ENCODE measurements around the gene IL22RA1.

The IL22RA1 gene

DNA sequence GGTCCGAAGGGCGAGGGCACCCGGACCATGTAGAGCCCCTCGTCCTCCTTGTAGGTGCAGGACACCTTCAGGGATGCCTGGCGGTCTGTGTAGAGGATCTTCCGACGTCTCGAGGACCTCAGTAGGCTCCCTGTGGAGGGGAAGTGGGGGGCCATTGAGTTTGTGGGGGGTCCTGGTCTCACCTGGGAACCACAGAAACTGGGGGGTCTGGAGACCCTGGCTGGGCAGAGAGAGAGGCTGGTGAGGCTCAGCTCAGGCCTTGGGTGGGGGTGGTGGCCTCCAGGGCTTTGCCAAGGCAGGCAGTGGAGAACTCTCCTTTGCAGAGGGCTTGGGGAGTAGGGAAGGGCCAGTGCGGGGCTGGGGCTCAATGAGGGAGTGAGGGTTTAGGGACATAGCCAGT is 50.0 kb downstream of the IL22RA1 start:
- no peaks in the 10 kb centered on the region for H3K27me3 ChIP-seq (replicated peaks)
- H3K36me3 ChIP-seq (replicated peaks) = no peaks in the 10 kb centered on the region
- H3K4me3 ChIP-seq (ENCODE audit: low read depth, low read length) = no peak overlapping the region
- in situ Hi-C loops (cut with HindIII; ENCODE audit: low pct_ligation_motif_present, low sequenced_read_pairs) = no loop called here
- no peak overlapping the region for H3K27ac ChIP-seq
- TF ChIP-seq, protein P1, sequence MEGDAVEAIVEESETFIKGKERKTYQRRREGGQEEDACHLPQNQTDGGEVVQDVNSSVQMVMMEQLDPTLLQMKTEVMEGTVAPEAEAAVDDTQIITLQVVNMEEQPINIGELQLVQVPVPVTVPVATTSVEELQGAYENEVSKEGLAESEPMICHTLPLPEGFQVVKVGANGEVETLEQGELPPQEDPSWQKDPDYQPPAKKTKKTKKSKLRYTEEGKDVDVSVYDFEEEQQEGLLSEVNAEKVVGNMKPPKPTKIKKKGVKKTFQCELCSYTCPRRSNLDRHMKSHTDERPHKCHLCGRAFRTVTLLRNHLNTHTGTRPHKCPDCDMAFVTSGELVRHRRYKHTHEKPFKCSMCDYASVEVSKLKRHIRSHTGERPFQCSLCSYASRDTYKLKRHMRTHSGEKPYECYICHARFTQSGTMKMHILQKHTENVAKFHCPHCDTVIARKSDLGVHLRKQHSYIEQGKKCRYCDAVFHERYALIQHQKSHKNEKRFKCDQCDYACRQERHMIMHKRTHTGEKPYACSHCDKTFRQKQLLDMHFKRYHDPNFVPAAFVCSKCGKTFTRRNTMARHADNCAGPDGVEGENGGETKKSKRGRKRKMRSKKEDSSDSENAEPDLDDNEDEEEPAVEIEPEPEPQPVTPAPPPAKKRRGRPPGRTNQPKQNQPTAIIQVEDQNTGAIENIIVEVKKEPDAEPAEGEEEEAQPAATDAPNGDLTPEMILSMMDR (IDR thresholded peaks at IDR 0.05; ENCODE audit: low read depth, low read length, missing control alignments) = no peak
- DNase-seq = no peak

DNA sequence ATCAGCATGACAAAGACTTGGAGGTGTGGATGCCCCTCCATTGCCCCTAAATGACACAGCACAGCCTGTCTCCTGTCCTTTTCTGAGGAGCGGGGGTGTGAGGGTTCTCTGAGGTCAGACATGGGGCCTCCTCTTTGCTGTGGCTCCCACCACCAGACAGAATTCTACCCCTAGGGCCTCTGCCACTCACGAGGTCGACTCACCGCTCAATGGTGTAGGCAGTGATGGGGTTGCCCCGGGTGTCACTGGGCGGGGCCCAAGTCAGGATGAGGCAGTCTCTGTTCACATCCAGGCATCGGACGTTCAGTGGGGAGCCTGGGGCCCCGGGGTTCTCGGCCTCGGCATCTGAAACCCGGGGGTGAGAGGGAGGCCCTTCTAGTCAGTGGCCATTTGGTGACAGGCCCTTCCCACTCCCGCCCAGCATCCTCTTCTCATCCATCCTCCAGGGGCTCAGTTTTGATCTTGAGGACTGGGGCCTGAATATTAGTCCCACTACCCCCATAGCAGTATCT is 50.9 kb downstream of the IL22RA1 start:
- TF ChIP-seq, protein P1 (IDR thresholded peaks at IDR 0.05; ENCODE audit: low read depth, low read length, missing control alignments) = no peak
- Histone ChIP-seq H3K36me3 (replicated peaks) (no peaks in the 10 kb centered on the region), H3K27me3 (replicated peaks) (no peaks in the 10 kb centered on the region), H3K4me3 (ENCODE audit: low read depth, low read length) (no peak overlapping the region), H3K27ac (no peak overlapping the region)
- in situ Hi-C loops (cut with HindIII; ENCODE audit: low pct_ligation_motif_present, low sequenced_read_pairs) = no loop called here
- DNase-seq = no peak

DNA sequence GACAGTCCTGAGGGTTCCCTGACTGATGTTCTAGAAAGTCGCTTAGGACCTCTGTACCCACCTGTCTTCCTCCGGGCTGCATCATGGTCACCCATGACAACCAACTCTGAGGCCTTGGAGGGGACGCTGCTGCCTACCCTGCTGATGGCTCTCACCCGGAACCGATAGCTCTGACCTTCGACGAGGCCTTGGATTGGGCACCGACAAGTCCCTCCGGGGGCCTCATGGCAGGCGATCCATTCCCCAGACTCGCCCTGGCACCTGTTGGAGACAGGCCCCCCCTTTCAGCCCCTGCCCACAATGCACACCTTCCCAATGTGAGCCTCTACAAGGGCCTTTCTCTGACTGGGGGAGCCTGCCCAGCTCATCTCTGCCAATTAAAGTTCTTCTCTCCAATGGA is 52.2 kb downstream of the IL22RA1 start:
- in situ Hi-C loops (cut with HindIII; ENCODE audit: low pct_ligation_motif_present, low sequenced_read_pairs) = no loop called here
- Histone ChIP-seq H3K36me3 (replicated peaks) (no peaks in the 10 kb centered on the region), H3K27ac (no peak overlapping the region), H3K4me3 (ENCODE audit: low read depth, low read length) (no peak overlapping the region), H3K27me3 (replicated peaks) (no peaks in the 10 kb centered on the region)
- no peak for DNase-seq
- TF ChIP-seq, protein P1 (IDR thresholded peaks at IDR 0.05; ENCODE audit: low read depth, low read length, missing control alignments) = no peak

DNA sequence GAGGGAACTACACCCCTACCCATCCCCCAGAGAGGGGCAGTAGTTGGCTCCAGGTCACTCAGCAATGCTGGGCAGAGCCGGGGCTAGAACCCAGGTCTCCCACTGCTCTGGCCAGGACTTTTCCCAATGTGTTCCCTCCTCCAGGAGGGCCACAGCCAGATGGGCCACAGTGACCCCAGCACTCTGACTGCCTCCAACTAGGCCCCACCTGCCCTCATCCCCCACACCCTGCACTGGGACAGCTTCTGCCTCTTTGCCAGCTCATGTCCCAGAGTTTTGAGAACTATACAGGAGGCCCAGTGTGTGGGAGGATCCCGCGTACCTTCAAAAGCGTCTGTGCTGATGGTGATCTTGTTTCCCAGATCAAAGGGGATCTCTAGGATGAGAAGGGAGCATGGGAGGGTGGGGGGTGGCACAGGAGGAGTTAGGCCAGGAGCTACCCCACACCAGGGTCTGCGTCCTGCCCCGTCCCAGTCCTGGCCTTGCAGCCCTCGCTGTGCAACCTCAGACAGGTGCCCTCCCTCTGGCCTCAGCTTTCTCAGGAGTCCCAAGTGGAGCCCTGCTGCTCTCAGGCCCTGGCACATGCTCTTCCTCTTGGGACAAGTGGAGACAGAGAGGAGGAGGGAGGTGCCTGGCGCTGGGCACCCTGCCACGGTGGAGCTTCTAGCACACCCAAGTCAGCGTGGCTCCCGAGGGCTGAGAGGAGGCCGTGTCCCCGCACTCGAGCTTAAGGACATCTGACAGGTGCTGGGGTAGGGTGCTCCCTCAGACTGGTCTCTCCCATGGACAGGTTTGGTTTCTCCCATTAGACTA is 53.0 kb downstream of the IL22RA1 start:
- in situ Hi-C loops (cut with HindIII; ENCODE audit: low pct_ligation_motif_present, low sequenced_read_pairs) = no loop called here
- TF ChIP-seq, protein P1 (IDR thresholded peaks at IDR 0.05; ENCODE audit: low read depth, low read length, missing control alignments) = no peak
- Histone ChIP-seq H3K4me3 (ENCODE audit: low read depth, low read length) (no peak overlapping the region), H3K27me3 (replicated peaks) (no peaks in the 10 kb centered on the region), H3K27ac (no peak overlapping the region), H3K36me3 (replicated peaks) (no peaks in the 10 kb centered on the region)
- no peak for DNase-seq

DNA sequence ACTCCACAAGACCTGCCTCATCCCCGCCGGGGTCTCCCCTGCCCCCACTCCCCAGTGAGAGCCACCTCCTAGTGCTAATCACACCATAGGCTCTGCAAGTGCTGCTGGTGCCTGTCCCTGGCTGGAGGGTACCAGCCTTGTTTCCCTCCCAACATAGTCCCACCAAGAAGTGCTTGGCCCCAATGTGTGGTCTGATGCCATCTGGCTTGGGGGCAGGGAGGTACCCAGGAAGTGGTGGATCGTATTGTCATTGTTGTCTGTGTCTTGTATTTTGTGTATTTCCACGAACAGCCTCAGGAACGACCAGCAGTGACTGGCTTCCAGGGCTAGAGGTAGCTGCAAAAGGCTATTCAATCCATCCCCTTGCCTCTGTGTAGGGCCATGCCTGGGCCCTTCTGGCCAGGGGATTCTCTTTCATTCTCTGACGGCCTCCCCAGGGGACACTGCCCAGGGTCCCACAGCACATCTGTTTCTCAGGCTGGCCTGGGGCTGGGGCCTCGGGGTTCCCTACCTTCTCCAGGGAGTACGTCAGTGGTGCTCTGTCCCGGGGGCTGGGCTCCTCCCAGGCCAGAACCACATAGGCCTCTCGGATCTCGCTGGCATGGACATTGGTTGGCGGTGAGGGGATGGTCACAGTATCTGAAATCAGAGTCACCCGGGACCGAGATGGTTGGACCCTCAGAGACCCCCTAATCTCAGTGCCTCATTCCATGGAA is 53.8 kb downstream of the IL22RA1 start:
- TF ChIP-seq, protein P1 (IDR thresholded peaks at IDR 0.05; ENCODE audit: low read depth, low read length, missing control alignments) = no peak
- DNase-seq = no peak
- H3K4me3 ChIP-seq (ENCODE audit: low read depth, low read length) = no peak overlapping the region
- H3K27ac ChIP-seq = no peak overlapping the region
- H3K36me3 ChIP-seq (replicated peaks) = no peaks in the 10 kb centered on the region
- no peaks in the 10 kb centered on the region for H3K27me3 ChIP-seq (replicated peaks)
- in situ Hi-C loops (cut with HindIII; ENCODE audit: low pct_ligation_motif_present, low sequenced_read_pairs) = no loop called here

All from brain microvascular endothelial cell (primary cell).